GM12891 (cell line): Measurements from ENCODE around the gene ALG1L2.

ENCODE experiments used
- POLR2A ChIP-seq: IDR thresholded peaks from 2 replicates; pipeline ENCODE4 v1.6.1; 2011; ENCODE audit warnings: low read depth, low read length, control low read depth
- POLR2AphosphoS5 ChIP-seq: IDR thresholded peaks from 2 replicates; pipeline ENCODE4 v1.6.1; 2011; ENCODE audit warnings: low read depth, low read length, control low read depth

- TF ChIP-seq POLR2A (no peak), POLR2AphosphoS5 (no peak)
These were observed 29.7 kb downstream of the ALG1L2 start for GRCh38 chr3:130111185-130111864.
